GM18517 (cell line): Measurements from ENCODE around the gene ATP13A2.

Experiments used
- ATAC-seq: cut with Tn5 transposase; IDR thresholded peaks from one replicate; pipeline ENCODE4 v1.9.1; 2021; ENCODE audit warnings: mild to moderate bottlenecking, moderate library complexity; ENCODE audit not compliant: unreplicated experiment

ATP13A2 gene

GRCh38 chr1:17004466-17005364 lies 7.0 kb downstream of the ATP13A2 start:
- ATAC-seq = no peak

- ATAC-seq = no peak
Observed at GRCh38 chr1:17002524-17002902, 9.2 kb downstream of the ATP13A2 start.

- no peak for ATAC-seq
Observed at GRCh38 chr1:17001760-17002523, 9.8 kb downstream of the ATP13A2 start.

DNA sequence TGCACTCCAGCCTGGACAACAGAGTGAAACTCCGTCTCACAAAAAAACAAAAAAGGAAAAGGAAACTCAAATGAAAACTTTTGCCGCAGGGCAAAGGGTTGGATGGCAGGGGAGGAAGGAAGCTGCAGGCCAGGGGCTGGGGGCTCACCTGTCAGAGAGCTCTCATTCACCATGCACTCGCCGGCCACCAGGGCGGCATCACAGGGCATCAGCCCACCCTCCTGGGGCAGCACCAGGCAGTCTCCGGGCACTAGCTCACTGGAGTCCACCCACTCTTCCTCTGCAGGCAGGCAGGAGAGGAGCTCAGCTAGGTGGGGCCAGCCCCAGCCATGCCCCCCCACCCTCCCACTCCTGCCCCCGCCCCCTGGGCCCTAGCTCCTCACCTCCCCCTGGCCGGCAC lies 11.9 kb downstream of the ATP13A2 start:
- ATAC-seq = no peak

DNA sequence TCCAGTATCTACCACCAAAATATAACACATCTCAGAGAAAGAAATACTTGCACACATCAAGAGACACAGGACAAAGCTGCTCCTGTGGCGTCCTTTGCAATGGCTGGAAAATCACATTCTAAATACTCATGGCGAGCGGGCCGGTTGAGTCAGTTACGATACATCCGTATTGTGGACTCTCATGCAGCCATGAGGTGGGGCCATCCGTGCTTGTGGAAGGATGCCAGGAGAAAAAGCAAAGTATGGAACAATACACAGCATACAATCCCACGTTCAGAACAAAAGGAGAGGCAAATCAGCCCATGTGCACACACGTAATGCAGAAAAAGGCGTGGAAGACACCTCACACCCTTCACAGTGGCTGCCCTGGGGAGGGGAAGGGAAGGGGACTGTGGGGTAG lies 13.1 kb downstream of the ATP13A2 start:
- no peak for ATAC-seq

DNA sequence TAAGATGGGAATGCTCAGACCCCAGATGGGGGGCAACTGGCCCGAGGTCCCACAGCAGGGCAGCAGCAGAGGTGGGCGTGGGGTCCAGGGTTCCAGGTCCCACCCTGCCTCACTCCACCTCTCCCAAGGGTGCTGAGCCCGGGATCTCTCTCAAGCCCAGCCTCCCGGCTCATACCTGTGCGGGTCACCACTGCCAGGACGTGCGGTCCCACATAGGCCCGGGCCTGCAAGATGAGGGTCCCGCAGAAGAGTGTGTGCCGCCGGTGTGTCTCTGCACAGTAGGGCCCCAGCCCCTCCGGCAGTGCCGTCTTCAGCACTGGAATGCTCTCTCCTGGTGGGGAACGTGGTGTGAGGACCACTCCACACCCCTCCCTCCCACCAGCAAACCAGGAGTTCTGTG lies 14.9 kb downstream of the ATP13A2 start:
- no peak for ATAC-seq

DNA sequence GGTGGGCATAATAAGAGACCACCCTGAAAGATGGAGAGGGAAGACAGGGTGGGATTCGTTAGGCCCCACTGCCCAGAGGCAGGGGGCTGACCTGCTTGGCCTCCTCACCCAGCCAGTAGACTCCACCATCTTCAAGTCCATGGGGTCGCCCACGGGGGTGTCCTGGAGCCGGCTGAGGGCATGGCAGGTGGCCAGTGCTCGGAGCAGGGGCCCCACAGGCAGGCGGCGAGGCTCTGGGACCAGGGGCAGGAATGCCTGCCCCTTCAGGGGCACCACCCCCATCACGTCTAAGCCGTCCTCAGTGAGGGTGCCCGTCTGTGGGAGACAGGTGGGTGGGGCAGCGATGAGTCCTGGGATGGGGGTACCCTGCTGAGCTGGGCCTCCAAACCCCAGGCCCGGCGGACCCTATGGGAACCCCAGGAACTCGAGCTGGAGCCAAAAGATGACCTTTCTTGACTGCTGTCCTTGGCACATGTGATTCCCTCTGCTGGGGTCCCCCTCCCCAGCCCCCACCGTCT lies 18.1 kb downstream of the ATP13A2 start:
- ATAC-seq = no peak

GRCh38 chr1:16992675-16993074 lies 19.1 kb downstream of the ATP13A2 start:
- no peak for ATAC-seq

- no peak for ATAC-seq
Observed at GRCh38 chr1:16992102-16992501, 19.6 kb downstream of the ATP13A2 start.

- no peak for ATAC-seq
Observed at GRCh38 chr1:16991571-16991970, 20.2 kb downstream of the ATP13A2 start.

- ATAC-seq = no peak
Observed at GRCh38 chr1:16989676-16990391, 21.9 kb downstream of the ATP13A2 start.

DNA sequence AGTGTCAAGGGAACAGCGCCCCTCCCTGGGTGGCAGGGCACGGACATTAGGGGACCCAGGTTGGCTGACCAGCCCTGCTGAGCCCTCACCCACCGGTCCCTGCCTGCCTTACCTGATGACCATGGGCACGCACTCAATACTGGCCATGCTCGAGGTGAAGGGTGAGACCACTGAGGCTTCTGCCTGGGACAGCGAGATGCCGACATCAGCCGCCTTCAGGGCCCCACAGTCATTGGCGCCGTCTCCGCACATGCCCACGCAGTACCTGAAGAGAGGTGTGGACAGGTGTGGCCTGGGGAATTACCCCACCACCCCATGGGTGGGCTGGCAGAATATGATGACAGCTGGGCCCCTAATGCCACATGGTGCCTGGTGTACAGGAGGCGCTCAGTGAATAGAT lies 23.5 kb downstream of the ATP13A2 start:
- no peak for ATAC-seq

- ATAC-seq = no peak
Observed at GRCh38 chr1:16986962-16987361, 24.8 kb downstream of the ATP13A2 start.

GRCh38 chr1:16986560-16986959 lies 25.2 kb downstream of the ATP13A2 start:
- ATAC-seq = no peak

- ATAC-seq = no peak
Observed at GRCh38 chr1:16986113-16986512, 25.6 kb downstream of the ATP13A2 start.

DNA sequence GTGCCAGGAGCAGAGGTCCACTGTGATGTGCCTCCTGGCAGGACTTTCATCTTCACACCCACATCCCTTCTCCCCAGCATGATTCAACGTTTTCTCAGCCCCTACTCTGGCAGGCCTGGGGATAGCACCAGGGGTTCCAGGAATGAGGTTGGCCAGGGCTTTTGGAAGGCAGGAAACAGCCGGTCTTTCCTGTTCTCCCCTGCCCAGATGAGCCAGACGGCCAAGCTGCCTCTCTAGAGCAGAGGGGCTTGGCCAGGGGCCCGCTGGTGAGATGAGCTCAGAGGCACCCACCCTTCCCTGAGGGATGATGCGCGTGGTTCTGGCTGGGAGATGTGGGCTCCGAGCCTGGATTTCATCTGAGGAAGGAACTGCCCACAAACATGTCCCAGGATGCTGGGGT lies 27.0 kb downstream of the ATP13A2 start:
- no peak for ATAC-seq

DNA sequence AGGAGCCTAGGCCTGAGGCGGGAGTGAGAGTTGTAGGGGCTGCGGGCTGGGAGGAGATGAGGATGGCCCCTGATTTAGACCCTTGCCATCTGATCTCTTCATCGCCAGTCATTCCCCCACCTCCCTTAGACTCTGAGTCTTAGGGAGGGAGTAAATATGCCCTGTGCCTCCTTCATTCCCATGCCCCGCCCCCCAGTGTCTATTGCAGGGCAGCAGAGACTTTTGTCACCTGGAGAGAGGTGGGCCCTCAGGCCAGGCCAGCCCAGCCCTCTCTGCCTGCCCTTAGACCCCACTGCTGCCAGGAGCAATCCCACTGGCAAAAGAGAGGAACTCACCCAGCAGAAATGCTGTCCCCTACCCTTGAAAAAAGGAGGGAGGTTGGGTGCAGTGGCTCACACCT lies 28.1 kb downstream of the ATP13A2 start:
- ATAC-seq = no peak

GRCh38 chr1:16982902-16983301 lies 28.8 kb downstream of the ATP13A2 start:
- ATAC-seq = no peak

DNA sequence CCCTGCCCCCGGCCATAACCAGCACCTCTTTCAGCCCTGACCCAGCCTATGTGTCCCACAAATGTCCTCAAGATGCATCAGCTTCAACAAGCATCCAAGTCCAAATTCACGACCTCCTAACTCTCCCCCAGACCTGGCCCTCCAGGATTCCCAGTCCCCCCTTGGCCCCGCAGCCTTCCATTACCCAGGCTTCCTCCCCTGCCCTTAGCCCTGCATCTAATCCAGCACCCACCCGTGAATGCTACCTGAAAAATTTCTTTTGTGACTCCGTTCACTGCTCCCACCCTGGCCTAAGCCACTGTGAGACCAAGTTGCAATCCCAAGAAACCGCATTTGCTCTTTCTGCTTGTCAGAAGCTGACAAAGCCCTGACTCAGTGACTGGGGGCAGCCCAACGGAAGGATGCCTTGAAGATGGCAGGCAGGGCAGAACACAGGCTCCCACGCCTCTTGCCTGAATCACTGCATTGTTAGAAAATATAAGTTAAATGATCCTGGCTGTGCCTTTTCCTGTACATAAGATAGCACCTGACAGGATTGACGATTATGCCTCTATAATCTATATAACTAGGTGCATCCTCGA lies 30.4 kb downstream of the ATP13A2 start:
- no peak for ATAC-seq

DNA sequence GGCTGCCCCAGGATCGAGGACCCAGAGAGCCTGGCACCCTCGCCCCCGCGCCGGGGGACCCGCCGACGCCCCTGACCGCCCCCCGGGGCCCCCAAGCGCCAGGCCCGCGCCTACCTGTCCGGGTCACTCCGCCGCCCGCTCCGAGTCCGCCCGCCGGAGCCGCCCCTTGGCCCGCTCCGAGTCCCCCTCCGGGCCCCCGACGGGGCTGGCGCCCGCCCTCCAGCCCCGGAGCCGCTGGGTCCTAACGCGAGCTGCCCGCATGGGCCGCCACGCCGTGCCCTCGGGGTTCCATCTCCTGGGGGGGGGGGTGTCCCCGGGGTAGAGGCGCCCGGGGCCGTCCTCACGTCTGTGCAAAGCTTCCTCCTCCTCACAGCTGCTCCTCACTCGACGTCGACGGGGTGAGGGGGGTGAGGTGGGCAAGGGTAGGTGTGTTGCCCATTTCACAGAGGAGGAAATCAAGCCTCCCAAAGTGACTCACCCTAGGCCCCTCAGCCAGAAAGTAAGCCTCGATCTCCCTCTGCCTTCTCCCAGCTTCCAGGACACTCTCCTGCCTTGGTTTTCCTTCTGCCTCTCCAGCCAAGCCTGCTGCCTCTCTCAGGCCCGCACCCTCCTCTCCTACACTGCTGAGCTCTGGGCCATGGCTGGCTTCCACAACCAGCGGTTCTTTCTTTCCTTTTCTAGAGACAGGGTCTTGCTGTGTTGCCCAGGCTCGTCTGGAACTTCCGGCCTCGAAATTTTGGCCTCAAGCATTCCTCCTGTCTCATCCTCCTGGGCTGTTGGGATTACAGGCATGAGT lies 31.1 kb downstream of the ATP13A2 start, which contains the start of gene MFAP2:
Gene MFAP2 (minus strand): TSS at position 148 of the 796 bp plus-strand sequence. CDS start 2,347 bp downstream, outside the sequence.
- no peak for ATAC-seq
